OCI-LY7 (cell line): ENCODE measurements around the gene SRSF2. TPM values are rescaled to one million over a fixed set of nuclear protein-coding genes. Genes with fewer than 3 reads are reported as not detected.

Experiments used
- BruUV-seq: library from RNA; stranded (reverse); fragments of 400-500 nt; replicated peaks from 2 replicates; lab custom pipeline; 2021; lab: Mats Ljungman, UMichigan
- CTCF ChIA-PET: fragments of 300-600 bp; sonication (Branson Sonifier 250); formaldehyde crosslinking; loops from one replicate; lab custom pipeline; 2022; ENCODE audit warnings: antibody characterized with exemption; ENCODE audit not compliant: unreplicated experiment; lab: Charles Lee
- POLR2A ChIA-PET: fragments of 300-600 bp; sonication (Branson Sonifier 250); formaldehyde crosslinking; loops from one replicate; lab custom pipeline; 2022; ENCODE audit warnings: antibody characterized with exemption; lab: Charles Lee
- DNase-seq: peaks from one replicate; pipeline ENCODE4 v3.0.0-alpha.2; 2015; ENCODE audit warnings: low spot score
- H2AFZ ChIP-seq: fragments of 200-600 bp; sonication (generic), shearing (Covaris generic); 2 replicates; pipeline ENCODE4 v1.6.1; 2014; ENCODE audit warnings: mild to moderate bottlenecking, antibody characterized with exemption, low read length, moderate library complexity
- H3K27ac ChIP-seq: fragments of 200-600 bp; sonication (generic); 2 replicates; pipeline ENCODE4 v1.5.1; 2014; ENCODE audit warnings: mixed run types, low read depth, mild to moderate bottlenecking, moderate library complexity, low read length, inconsistent platforms; ENCODE audit not compliant: poor library complexity, severe bottlenecking
- H3K36me3 ChIP-seq: fragments of 200-600 bp; sonication (generic); 2 replicates; pipeline ENCODE4 v1.6.1; 2014; ENCODE audit warnings: mild to moderate bottlenecking, antibody characterized with exemption, low read length, moderate library complexity, mixed read lengths; ENCODE audit not compliant: insufficient read depth
- H3K4me1 ChIP-seq: fragments of 200-600 bp; sonication (generic); 2 replicates; pipeline ENCODE4 v1.5.1; 2014; ENCODE audit warnings: mild to moderate bottlenecking, low read length; ENCODE audit not compliant: insufficient read depth, poor library complexity, severe bottlenecking
- H3K4me2 ChIP-seq: fragments of 200-600 bp; sonication (generic); 2 replicates; pipeline ENCODE4 v1.6.1; 2014; ENCODE audit warnings: mild to moderate bottlenecking, low read length
- H3K4me3 ChIP-seq: fragments of 200-600 bp; sonication (generic); 2 replicates; pipeline ENCODE4 v1.5.1; 2014; ENCODE audit warnings: mild to moderate bottlenecking, low read depth, low read length; ENCODE audit not compliant: poor library complexity, severe bottlenecking
- H3K79me2 ChIP-seq: fragments of 200-600 bp; sonication (generic); 2 replicates; pipeline ENCODE4 v1.6.1; 2016; ENCODE audit warnings: low read depth, mild to moderate bottlenecking, low read length, moderate library complexity, mixed read lengths; ENCODE audit not compliant: insufficient read depth
- H3K9me2 ChIP-seq: fragments of 200-600 bp; sonication (generic); 2 replicates; pipeline ENCODE4 v1.6.1; 2016; ENCODE audit warnings: mild to moderate bottlenecking, low read length, mixed read lengths; ENCODE audit not compliant: insufficient read depth
- H3K9me3 ChIP-seq: fragments of 200-600 bp; sonication (generic); 2 replicates; pipeline ENCODE4 v1.6.1; 2014; ENCODE audit warnings: mild to moderate bottlenecking, mixed run types, low read length, mixed read lengths
- H4K20me1 ChIP-seq: fragments of 200-600 bp; sonication (generic); 2 replicates; pipeline ENCODE4 v1.6.1; 2014; ENCODE audit warnings: mild to moderate bottlenecking, antibody characterized with exemption, low read length, moderate library complexity, mixed read lengths; ENCODE audit not compliant: insufficient read depth
- EZH2phosphoT487 ChIP-seq: fragments of 200-600 bp; sonication (generic); IDR thresholded peaks from 2 replicates; pipeline ENCODE4 v1.6.1; 2018; ENCODE audit warnings: low read depth, borderline replicate concordance, mild to moderate bottlenecking, mixed run types, antibody characterized with exemption, low read length, moderate library complexity, mixed read lengths
- intact Hi-C: fragments of 100-400 bp; cut with micrococcal nuclease; formaldehyde crosslinking; loops from one replicate; pipeline ENCODE4 v1.10.0; 2022; ENCODE audit not compliant: unreplicated experiment
- total RNA-seq, 2 experiments: library from RNA; depleted of rRNA in 1 of 2; stranded (reverse); fragments of >200 nt in 1 of 2; shearing (Covaris generic) in 1 of 2; gene quantifications; 2 replicates each; pipeline ENCODE4 v1.2.3, GENCODE V29; 2014 to 2022
- TF ChIP-seq, protein P1 (sequence below): fragments of 200-600 bp; sonication (generic); conservative IDR thresholded peaks from 2 replicates; pipeline ENCODE4 v1.5.1; 2014; ENCODE audit warnings: mild to moderate bottlenecking, antibody characterized with exemption, low read length, moderate library complexity, mixed read lengths

SRSF2 gene
- total RNA-seq, 2 experiments from 2014 or later, result 619 to 2,207 TPM

DNA sequence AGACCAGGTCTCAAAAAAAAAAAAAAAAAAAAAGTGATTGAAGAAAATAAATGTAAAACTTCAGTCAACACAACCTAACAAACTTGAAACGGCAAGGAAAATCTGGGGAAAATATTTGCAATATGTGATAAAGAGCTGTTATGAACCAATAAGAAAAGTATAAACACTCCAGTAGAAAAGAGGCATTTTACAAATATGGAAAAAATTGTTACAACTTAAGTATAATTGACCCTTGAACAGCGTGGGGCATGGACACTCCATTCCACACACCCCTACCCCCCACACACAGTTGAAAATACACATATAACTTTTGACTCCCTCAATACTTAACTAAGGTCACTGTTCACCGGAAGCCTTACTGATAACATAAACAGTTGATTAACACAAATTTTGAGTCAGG is 21.4 kb upstream of the SRSF2 start:
- BruUV-seq, result TSS peak; percentile 24

DNA sequence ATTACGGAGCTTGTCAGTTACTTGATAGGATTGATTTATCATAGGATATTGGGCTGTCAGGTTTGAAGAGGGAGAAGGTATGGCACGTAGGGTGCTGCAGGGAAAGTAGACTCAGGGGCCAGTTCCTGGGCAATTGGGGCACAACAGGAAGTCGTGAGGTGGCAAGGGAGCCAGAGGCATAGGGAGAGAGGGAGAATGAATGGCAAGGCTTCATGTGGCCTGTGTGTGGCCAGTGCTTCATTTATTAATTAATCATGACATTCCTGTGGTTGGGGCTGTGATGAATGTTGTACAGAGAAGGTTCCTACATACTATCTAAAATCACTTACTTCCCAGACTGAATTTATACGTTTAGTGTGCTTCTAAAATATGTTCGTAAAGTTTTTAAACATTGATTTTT is 20.1 kb upstream of the SRSF2 start:
- H3K27ac ChIP-seq, result no peak overlapping the region
- ChIA-PET POLR2A (interaction anchor here (0.6 kb wide), 1 partner anchor 9 kb away, joined by 5 read pairs; no protein-coding TSS in a partner anchor), CTCF (no interaction called here)
- no peaks in the 10 kb centered on the region for H4K20me1 ChIP-seq
- H3K4me2 ChIP-seq, result no peak overlapping the region
- H3K9me3 ChIP-seq, result no peaks in the 10 kb centered on the region
- H3K36me3 ChIP-seq, result peaks cover 74% of the 10 kb centered on the region
- no TSS peak for BruUV-seq
- H3K4me1 ChIP-seq, result peaks cover 16% of the 10 kb centered on the region
- H3K4me3 ChIP-seq, result no peak overlapping the region
- intact Hi-C loops, result no loop called here
- no peaks in the 10 kb centered on the region for H3K9me2 ChIP-seq
- no peak overlapping the region for H2AFZ ChIP-seq
- no peaks in the 10 kb centered on the region for H3K79me2 ChIP-seq
- DNase-seq, result no peak
- TF ChIP-seq, protein P1, sequence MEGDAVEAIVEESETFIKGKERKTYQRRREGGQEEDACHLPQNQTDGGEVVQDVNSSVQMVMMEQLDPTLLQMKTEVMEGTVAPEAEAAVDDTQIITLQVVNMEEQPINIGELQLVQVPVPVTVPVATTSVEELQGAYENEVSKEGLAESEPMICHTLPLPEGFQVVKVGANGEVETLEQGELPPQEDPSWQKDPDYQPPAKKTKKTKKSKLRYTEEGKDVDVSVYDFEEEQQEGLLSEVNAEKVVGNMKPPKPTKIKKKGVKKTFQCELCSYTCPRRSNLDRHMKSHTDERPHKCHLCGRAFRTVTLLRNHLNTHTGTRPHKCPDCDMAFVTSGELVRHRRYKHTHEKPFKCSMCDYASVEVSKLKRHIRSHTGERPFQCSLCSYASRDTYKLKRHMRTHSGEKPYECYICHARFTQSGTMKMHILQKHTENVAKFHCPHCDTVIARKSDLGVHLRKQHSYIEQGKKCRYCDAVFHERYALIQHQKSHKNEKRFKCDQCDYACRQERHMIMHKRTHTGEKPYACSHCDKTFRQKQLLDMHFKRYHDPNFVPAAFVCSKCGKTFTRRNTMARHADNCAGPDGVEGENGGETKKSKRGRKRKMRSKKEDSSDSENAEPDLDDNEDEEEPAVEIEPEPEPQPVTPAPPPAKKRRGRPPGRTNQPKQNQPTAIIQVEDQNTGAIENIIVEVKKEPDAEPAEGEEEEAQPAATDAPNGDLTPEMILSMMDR, result no peak
- no peak for TF ChIP-seq EZH2phosphoT487

More for the DNA sequence above, 21.4 kb upstream of the SRSF2 start:
- Histone ChIP-seq H3K4me2 (no peak overlapping the region), H3K9me2 (no peaks in the 10 kb centered on the region), H3K4me1 (peaks cover 3% of the 10 kb centered on the region), H2AFZ (no peak overlapping the region), H3K27ac (no peak overlapping the region), H3K36me3 (peaks cover 64% of the 10 kb centered on the region), H3K79me2 (no peaks in the 10 kb centered on the region), H4K20me1 (no peaks in the 10 kb centered on the region), H3K9me3 (no peaks in the 10 kb centered on the region), H3K4me3 (no peak overlapping the region)
- DNase-seq, result no peak
- POLR2A ChIA-PET, result interaction anchor here (0.6 to 2.0 kb wide), 3 partner anchors 8 to 331 kb away, joined by 4 to 9 read pairs (median 5); no protein-coding TSS in a partner anchor
- intact Hi-C loops, result no loop called here
- TF ChIP-seq EZH2phosphoT487, result no peak
- TF ChIP-seq, protein P1, result no peak
- CTCF ChIA-PET, result no interaction called here

DNA sequence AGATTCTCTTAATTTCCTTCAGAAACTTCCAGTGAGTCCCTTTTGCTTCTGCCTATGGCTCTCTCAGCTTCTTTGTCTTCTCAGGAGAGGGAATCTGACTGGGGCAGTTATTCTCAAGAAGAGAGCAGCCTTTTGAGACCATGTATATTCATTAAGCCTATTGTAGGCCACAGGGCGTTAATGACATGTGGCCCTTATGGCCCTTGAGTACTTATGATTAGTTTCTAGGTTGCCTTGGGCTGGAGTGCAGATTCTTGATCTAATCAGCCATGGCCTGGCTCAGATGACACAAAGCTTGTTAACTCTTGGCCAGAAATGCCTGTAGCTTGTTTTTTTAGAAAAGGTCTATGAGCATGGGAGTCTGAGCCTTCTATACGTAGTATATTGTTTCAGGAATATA is 18.2 kb upstream of the SRSF2 start:
- H3K4me3 ChIP-seq, result no peak overlapping the region
- H4K20me1 ChIP-seq, result no peaks in the 10 kb centered on the region
- H3K9me3 ChIP-seq, result no peaks in the 10 kb centered on the region
- no peak overlapping the region for H3K4me2 ChIP-seq
- H3K36me3 ChIP-seq, result peaks cover 69% of the 10 kb centered on the region
- H3K4me1 ChIP-seq, result peaks cover 28% of the 10 kb centered on the region
- no peak overlapping the region for H3K27ac ChIP-seq
- ChIA-PET POLR2A (interaction anchor here (0.6 kb wide), 1 partner anchor 54 kb away, joined by 8 read pairs; no protein-coding TSS in a partner anchor), CTCF (no interaction called here)
- H2AFZ ChIP-seq, result no peak overlapping the region
- no peaks in the 10 kb centered on the region for H3K9me2 ChIP-seq
- no peak for DNase-seq
- intact Hi-C loops, result no loop called here
- H3K79me2 ChIP-seq, result no peaks in the 10 kb centered on the region; the same call in 1 of the 2 replicates
- TF ChIP-seq, protein P1, result no peak
- no peak for TF ChIP-seq EZH2phosphoT487
- BruUV-seq, result no TSS peak
